Measurements from ENCODE around the gene MSH5. TPM values are rescaled to one million over a fixed set of nuclear protein-coding genes. Genes with fewer than 3 reads are reported as not detected.

The MSH5 gene
- total RNA-seq, 1 donor from 2014 or later, result 50.9 TPM

DNA sequence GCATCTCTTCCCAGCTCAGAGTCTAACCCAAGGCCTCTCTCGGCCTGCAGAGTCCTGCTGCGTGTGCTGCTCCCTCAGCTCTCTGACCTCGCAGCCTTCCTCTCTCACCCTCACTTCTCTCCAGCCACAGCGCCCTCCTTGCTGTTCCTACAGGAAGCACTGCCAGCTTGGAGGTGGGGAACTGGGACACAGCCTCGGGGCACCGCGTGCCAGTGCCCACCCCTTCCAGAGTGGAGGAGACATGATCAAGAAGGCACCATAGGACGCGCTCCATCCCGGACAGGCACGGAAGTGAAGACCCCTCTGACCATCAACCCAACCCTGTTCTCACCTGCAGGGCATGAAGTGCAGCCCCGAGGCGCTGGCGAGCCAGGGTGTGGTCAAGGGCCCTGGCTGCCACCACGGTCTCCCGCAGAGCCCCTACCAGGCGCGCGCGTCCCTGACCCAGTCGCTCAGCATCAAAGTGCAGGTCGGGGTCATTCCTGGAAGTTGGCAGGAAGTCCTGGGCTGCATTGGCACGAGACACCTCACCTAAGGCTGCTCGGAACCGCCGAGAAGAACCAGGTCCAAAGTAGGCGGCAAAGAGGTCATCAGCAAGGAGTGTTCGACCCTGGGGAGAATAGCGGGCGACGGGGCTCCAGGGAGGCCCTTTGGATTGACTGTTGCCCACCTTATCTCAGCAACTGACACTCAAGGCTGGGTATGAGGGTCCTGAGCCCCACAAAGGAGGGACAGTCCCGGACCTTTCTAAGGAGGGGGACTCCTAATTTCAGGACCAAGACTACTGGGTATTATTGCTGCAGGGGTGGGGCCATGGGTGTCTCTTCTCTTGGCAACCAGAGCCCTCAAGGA, 36.1 kb downstream of the MSH5 start:
- Histone ChIP-seq H3K27ac (no peak overlapping the region), H3K4me2 (no peak overlapping the region), H3K79me2 (ENCODE audit: low read depth) (no peaks in the 10 kb centered on the region), H3K27me3 (no peaks in the 10 kb centered on the region), H3K9me3 (ENCODE audit: low read depth) (no peaks in the 10 kb centered on the region), H3K9ac (no peak overlapping the region), H3F3A (ENCODE audit: low read depth) (no peaks in the 10 kb centered on the region), H2AFZ (replicated peaks) (no peak overlapping the region), H3K36me3 (no peaks in the 10 kb centered on the region), H3K4me1 (no peaks in the 10 kb centered on the region), H4K20me1 (ENCODE audit: low read depth) (no peaks in the 10 kb centered on the region), H3K4me3 (no peak overlapping the region)
- TF ChIP-seq EZH2phosphoT487 (IDR thresholded peaks at IDR 0.05), result no peak
- TF ChIP-seq, protein P1, sequence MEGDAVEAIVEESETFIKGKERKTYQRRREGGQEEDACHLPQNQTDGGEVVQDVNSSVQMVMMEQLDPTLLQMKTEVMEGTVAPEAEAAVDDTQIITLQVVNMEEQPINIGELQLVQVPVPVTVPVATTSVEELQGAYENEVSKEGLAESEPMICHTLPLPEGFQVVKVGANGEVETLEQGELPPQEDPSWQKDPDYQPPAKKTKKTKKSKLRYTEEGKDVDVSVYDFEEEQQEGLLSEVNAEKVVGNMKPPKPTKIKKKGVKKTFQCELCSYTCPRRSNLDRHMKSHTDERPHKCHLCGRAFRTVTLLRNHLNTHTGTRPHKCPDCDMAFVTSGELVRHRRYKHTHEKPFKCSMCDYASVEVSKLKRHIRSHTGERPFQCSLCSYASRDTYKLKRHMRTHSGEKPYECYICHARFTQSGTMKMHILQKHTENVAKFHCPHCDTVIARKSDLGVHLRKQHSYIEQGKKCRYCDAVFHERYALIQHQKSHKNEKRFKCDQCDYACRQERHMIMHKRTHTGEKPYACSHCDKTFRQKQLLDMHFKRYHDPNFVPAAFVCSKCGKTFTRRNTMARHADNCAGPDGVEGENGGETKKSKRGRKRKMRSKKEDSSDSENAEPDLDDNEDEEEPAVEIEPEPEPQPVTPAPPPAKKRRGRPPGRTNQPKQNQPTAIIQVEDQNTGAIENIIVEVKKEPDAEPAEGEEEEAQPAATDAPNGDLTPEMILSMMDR (IDR thresholded peaks at IDR 0.05), result no peak
- no peak for TF ChIP-seq EZH2 (IDR thresholded peaks at IDR 0.05)
- peaks cover 2% of the 10 kb centered on the region for H3K27me3 Mint-ChIP-seq (ENCODE audit: insufficient read depth, low read depth)
- peaks cover 4% of the 10 kb centered on the region for H3K36me3 Mint-ChIP-seq
- H3K27ac Mint-ChIP-seq, result peak overlapping the region; percentile 34
- H3K4me3 Mint-ChIP-seq, result no peak overlapping the region
- no peaks in the 10 kb centered on the region for H3K9me3 Mint-ChIP-seq
- no peak for DNase-seq (ENCODE audit: low spot score)
- peaks cover 6% of the 10 kb centered on the region for H3K4me1 Mint-ChIP-seq

DNA sequence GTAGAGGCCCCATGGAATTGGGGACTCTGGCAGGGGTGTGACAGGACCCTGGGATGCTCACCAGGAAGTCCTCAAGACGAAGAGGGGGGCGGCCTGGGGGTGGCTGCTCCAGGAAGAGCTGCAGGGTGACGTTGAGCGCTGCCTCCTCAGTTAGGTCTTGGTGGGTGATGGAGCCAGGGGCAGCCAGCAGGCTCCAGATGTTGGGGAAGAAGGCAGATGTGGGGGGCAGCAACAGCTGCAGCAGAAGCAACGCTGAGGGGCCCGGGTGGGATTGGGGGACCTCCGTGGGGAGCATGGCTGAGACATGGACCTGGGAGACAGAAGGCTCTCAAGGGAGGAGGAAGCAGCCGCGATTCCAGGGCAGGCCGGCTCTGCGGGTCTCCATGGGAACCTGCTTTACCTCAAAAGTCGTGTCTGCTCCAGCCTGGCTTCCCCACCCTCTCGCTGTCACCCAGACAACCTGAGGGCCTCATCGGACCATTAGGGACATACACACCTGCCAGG, 36.7 kb downstream of the MSH5 start:
- Histone ChIP-seq H3F3A (ENCODE audit: low read depth) (no peaks in the 10 kb centered on the region), H4K20me1 (ENCODE audit: low read depth) (no peaks in the 10 kb centered on the region), H3K36me3 (no peaks in the 10 kb centered on the region), H3K4me3 (no peak overlapping the region), H2AFZ (replicated peaks) (no peak overlapping the region), H3K27ac (no peak overlapping the region), H3K9me3 (ENCODE audit: low read depth) (no peaks in the 10 kb centered on the region), H3K4me2 (no peak overlapping the region), H3K9ac (no peak overlapping the region), H3K4me1 (no peaks in the 10 kb centered on the region), H3K27me3 (no peaks in the 10 kb centered on the region), H3K79me2 (ENCODE audit: low read depth) (no peaks in the 10 kb centered on the region)
- Mint-ChIP-seq H3K4me1 (peaks cover 6% of the 10 kb centered on the region), H3K36me3 (peaks cover 4% of the 10 kb centered on the region), H3K4me3 (no peak overlapping the region), H3K27me3 (ENCODE audit: insufficient read depth, low read depth) (no peaks in the 10 kb centered on the region), H3K9me3 (no peaks in the 10 kb centered on the region), H3K27ac (peak overlapping the region; percentile 14)
- no peak for TF ChIP-seq EZH2phosphoT487 (IDR thresholded peaks at IDR 0.05)
- TF ChIP-seq, protein P1 (IDR thresholded peaks at IDR 0.05), result no peak
- TF ChIP-seq EZH2 (IDR thresholded peaks at IDR 0.05), result no peak
- DNase-seq (ENCODE audit: low spot score), result no peak

DNA sequence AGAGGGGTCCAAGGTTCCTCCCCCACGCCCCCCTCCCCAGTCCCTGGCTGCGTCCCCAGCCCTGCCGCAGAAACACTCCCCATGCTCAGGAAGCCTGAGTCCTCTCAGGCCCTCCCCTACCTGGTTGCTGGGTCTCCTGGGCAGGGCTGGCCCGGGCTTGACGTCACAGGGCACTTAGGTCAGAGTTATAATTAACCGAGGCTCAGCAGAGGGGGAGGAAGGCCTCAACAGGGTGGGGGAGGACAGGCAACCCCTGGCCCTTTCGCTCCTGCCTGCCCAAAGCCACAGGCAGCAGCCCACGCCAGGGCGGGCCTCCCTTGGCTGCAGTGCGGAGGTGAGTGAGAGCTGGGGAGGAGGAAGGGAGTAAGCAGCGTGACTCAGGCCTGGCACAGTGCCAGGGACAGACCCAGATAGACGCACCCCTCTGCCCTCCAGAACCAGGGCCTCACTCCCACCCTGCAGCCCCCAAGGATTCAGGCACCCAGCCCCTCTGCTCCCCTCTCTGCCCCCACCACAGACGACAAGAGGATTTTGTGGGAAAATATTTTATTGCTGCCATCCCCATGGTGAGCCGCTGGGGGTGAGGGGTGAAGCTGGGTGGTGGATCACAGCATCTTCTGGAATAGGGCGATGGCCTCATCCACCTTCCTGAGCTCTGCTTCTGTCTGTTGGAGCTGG, 37.3 kb downstream of the MSH5 start, which contains the start of gene VWA7:
TSS of gene VWA7 (minus strand) at position 340 of the 678 bp plus-strand sequence. CDS start 549 bp downstream, outside the sequence.
- no peak within 1 kb of the TSS for H3K27ac ChIP-seq
- H3K27me3 ChIP-seq, result no peaks in the 10 kb centered on the region
- Mint-ChIP-seq H3K4me3 (no peak within 1 kb of the TSS), H3K36me3 (peaks cover 4% of the 10 kb centered on the region), H3K4me1 (peaks cover 6% of the 10 kb centered on the region), H3K27me3 (ENCODE audit: insufficient read depth, low read depth) (no peaks in the 10 kb centered on the region), H3K9me3 (no peaks in the 10 kb centered on the region), H3K27ac (peak within 1 kb of the TSS; percentile 21)
- no peaks in the 10 kb centered on the region for H3F3A ChIP-seq (ENCODE audit: low read depth)
- no peaks in the 10 kb centered on the region for H4K20me1 ChIP-seq (ENCODE audit: low read depth)
- H3K36me3 ChIP-seq, result no peaks in the 10 kb centered on the region
- H2AFZ ChIP-seq (replicated peaks), result no peak within 1 kb of the TSS
- H3K79me2 ChIP-seq (ENCODE audit: low read depth), result no peaks in the 10 kb centered on the region
- H3K4me2 ChIP-seq, result no peak within 1 kb of the TSS
- H3K9me3 ChIP-seq (ENCODE audit: low read depth), result no peaks in the 10 kb centered on the region
- DNase-seq (ENCODE audit: low spot score), result no peak
- no peak for TF ChIP-seq EZH2 (IDR thresholded peaks at IDR 0.05)
- no peak for TF ChIP-seq EZH2phosphoT487 (IDR thresholded peaks at IDR 0.05)
- TF ChIP-seq, protein P1 (IDR thresholded peaks at IDR 0.05), result no peak
- no peaks in the 10 kb centered on the region for H3K4me1 ChIP-seq
- no peak within 1 kb of the TSS for H3K4me3 ChIP-seq
- H3K9ac ChIP-seq, result no peak within 1 kb of the TSS

All from neural progenitor cell (in vitro differentiated cells).